AG10803 (cell line): Measurements from ENCODE around the gene YAP1.

Source experiments
- DNase-seq: peaks from one replicate; pipeline ENCODE4 v3.0.0; 2010; ENCODE audit warnings: low read depth
- H3K4me3 ChIP-seq: 2 replicates; pipeline ENCODE4 v1.5.1; 2011; ENCODE audit warnings: mild to moderate bottlenecking, low read length, control low read depth
- TF ChIP-seq, protein P1 (sequence below): conservative IDR thresholded peaks from 2 replicates; pipeline ENCODE4 v1.5.1; 2011; ENCODE audit warnings: mild to moderate bottlenecking, low read length, control low read depth, inconsistent platforms

Gene YAP1

GRCh38 chr11:102177126-102177525, 66.9 kb downstream of the YAP1 start:
- TF ChIP-seq, protein P1, sequence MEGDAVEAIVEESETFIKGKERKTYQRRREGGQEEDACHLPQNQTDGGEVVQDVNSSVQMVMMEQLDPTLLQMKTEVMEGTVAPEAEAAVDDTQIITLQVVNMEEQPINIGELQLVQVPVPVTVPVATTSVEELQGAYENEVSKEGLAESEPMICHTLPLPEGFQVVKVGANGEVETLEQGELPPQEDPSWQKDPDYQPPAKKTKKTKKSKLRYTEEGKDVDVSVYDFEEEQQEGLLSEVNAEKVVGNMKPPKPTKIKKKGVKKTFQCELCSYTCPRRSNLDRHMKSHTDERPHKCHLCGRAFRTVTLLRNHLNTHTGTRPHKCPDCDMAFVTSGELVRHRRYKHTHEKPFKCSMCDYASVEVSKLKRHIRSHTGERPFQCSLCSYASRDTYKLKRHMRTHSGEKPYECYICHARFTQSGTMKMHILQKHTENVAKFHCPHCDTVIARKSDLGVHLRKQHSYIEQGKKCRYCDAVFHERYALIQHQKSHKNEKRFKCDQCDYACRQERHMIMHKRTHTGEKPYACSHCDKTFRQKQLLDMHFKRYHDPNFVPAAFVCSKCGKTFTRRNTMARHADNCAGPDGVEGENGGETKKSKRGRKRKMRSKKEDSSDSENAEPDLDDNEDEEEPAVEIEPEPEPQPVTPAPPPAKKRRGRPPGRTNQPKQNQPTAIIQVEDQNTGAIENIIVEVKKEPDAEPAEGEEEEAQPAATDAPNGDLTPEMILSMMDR, result no peak
- no peak for DNase-seq
- H3K4me3 ChIP-seq, result no peak overlapping the region

GRCh38 chr11:102177974-102178631, 67.9 kb downstream of the YAP1 start:
- peak; percentile 87 for DNase-seq
- H3K4me3 ChIP-seq, result peak overlapping the region; percentile 22
- TF ChIP-seq, protein P1, result no peak

GRCh38 chr11:102179371-102179770, 69.1 kb downstream of the YAP1 start:
- no peak for DNase-seq
- no peak overlapping the region for H3K4me3 ChIP-seq
- TF ChIP-seq, protein P1, result no peak

DNA sequence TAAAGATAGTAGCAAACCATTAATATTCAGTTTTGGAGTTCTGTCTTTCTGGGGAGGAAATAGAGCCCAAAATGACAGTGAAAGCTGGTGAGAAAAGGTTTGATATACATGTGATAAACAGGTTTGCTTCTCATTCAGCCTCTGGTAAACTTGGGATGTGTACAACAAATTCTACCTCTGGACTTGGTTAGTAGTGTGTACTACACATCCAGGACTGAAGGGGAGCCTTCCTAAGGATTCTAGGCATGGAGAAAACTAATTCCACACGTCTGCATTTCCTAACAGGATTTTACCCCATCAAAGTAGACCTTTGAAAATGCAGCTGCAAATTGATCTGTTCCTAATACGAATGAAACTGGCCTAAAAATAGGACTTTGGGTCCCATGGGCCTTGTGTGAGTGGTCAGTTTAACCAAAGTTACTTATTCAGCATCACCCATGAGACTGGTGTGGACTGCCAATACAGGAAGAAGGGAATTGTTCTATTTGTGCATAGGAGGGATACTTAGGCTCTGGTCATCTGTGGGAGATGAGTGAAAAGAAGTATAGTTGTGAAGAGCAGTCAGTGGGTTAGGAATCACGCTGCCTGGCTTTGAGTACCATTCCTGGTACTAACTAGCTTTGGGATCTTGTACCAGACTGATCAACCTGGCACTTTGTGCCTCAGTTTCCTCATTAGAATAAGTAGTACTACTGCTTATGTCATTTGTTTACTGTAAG, 74.2 kb downstream of the YAP1 start:
- no peak overlapping the region for H3K4me3 ChIP-seq
- DNase-seq, result no peak
- TF ChIP-seq, protein P1, result no peak

- DNase-seq, result peak; percentile 64
- TF ChIP-seq, protein P1, result no peak
- H3K4me3 ChIP-seq, result no peak overlapping the region
Observed at GRCh38 chr11:102186551-102187191, 76.4 kb downstream of the YAP1 start.

GRCh38 chr11:102187416-102188151, 77.3 kb downstream of the YAP1 start:
- peak; percentile 74 for DNase-seq
- H3K4me3 ChIP-seq, result no peak overlapping the region; the same call in 1 of the 2 replicates
- TF ChIP-seq, protein P1, result no peak
